OCI-M2 (cell line): Measurements from ENCODE around the gene DMXL1.
"Not testable (repeated sequence)": the region's sequence is repeated elsewhere in the genome, so short reads cannot be mapped to it uniquely, and the experiment has no call there.

Experiments used
- DNase-seq: peaks from one replicate; lab custom pipeline; 2025; ENCODE audit not compliant: unreplicated experiment; lab: John Stamatoyannopoulos, UW

DMXL1 gene

DNA sequence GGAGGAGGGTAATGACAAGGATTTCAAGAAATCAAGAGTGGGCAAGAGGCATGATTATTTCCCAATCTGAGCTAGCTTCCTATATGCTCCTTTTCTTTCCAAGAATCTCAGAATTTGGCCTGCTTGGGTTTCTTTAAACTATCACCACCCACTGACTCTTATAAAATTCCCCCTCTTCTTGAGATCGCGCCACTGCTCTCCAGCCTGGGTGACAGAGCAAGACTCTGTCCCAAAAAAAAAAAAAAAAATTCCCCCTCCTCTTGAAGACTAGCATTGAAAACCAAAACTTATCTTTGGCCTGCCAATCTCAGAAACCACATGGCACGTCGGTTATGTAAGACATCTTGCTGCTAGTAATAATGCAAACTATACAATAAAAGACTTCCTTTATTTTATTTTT, 3.4 kb upstream of the DMXL1 start:
- no peak for DNase-seq

DNA sequence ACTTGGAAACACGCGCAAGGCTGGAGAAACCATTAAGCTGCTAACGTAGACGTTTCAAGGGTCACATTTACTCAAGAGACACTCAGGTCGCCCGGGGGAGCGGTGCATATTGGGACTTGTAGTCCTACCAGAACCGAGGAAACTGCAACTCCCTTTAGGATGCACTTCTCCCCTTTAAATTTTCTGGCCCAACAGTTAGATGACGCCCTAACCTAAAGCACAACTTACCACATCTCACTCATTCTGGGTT, 384 bp upstream of the DMXL1 start:
- no peak for DNase-seq

DNA sequence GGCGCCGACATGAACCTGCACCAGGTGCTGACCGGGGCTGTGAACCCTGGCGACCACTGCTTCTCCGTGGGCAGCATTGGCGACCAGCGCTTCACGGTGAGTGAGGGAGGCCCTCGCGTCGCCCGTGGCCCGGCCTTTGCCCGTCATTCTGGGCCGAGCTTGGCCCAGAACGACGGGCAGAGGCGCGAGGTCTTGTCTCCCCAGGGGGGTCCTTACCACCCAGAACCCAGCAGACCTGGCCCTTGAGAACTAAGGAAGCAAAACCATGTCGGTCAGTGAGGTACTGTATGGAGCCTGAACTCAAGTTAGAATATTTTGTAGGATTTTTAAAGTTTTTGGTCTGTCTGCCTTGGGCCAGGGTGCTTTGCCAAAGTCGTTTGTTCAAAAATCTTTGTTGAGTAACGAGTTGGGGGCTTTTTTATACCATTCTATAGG, 691 bp downstream of the DMXL1 start:
- no peak for DNase-seq

DNA sequence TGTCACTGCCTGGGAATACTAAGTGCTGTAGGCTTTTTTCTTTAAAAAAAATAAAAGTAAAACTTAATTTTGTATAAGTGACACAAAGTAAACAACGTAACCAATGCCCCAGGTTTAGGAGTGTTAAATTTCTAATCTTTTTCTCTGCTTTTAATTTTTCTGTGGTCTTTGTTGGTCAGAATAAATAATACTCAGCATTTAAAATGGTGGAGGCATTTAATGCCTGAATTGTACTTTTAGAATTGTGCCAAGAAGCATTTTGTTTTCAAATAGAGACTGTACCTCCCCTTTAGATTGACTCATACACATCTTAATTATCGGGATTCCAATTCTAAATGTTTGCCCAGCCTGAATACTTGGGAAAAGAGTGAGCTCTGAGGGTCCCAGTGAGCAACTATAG, 1.6 kb downstream of the DMXL1 start:
- no peak for DNase-seq

DNA sequence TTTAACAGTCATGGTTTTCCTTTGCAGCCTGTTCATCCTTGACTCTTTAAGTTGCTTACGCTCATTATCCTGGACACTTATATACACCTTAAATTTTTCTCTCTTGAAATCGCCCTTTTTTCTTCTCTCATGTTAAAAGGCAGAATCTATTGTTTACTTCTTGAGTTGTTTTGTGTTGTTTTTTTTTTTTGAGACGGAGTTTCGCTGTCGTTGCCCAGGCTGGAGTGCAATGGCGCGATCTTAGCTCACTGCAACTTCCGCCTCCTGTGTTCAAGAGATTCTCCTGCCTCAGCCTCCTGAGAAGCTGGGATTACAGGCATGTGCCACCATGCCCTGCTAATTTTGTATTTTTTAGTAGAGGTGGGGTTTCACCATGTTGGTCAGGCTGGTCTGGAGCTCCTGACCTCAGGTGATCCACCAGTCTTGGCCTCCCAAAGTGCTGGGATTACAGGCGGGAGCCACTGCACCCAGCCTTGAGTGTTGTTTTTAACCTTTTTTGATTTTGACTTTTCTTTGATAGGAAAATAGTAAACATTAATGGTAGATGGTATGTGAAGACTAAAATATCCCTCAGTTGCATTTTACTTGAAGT, 3.0 kb downstream of the DMXL1 start:
- DNase-seq: not testable (repeated sequence)

DNA sequence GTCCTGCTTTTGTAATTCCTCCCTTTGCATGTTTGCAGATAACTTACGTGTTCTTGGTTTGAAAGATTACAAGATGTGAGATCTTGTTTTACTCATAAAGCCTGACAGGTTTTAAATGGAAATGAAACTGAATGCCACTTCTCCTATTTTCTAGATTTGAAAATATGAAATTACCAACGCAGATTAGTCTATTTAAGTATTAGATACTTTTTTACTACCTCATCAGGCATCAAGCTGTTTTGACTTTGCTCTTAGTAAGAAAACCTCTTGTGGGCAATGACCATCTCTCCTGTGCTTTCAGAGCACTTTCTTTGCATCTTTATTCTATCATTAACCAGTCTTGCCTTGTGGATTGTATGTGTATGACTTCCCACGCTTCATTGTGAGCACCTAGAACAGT, 3.5 kb downstream of the DMXL1 start:
- no peak for DNase-seq

DNA sequence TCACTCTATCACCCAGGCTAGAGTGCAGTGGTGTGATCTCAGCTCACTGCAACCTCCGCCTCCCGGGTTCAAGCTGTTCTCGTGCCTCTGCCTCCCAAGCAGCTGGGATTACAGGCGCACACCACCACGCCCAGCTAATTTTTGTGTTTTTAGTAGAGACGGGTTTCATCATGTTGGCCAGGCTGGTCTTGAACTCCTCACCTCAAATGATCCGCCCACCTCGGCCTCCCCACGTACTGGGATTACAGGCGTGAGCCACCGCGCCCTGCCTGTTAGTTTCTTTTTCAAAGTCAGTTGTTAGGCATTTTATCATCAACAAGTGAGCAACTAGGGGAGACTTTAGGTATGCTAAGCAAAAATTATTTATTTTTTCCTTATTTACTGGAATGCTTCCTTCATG, 4.4 kb downstream of the DMXL1 start:
- not testable (repeated sequence) for DNase-seq

DNA sequence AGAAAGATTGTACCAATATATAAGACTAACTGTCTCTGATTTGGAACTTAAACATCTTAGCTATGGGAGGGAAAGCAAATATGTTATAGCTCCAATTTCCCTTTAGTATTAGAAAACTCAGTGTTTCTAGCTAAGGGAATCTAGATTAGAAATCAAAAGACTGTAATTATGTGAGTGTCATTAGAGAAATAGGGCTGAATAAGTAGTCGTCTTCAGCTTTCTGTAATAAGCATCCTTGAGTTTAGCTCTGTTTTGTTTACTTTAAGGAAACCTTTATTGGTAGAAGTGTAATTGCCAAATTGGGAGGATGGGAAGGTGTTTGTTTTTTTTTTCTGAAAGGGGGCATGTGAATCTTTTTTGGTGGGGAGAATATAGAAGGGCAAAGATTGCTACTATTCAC, 5.2 kb downstream of the DMXL1 start:
- no peak for DNase-seq

DNA sequence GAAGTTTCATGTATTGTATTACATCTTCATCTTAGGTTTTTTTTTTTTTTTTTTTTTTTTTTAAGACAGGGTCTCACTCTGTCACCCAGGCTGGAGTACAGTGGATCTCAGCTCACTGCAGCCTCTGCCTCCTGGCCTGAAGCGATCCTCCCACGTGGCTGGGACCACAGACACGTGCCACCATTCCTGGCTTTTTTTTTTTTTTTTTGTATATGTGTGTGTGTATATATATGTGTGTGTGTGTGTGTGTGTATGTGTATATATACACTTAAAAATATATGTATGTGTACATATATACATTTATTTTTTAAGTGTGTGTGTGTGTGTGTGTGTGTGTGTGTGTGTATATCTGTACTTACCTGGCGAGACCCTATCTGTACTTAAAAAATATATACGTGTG, 6.6 kb downstream of the DMXL1 start:
- DNase-seq: no peak

DNA sequence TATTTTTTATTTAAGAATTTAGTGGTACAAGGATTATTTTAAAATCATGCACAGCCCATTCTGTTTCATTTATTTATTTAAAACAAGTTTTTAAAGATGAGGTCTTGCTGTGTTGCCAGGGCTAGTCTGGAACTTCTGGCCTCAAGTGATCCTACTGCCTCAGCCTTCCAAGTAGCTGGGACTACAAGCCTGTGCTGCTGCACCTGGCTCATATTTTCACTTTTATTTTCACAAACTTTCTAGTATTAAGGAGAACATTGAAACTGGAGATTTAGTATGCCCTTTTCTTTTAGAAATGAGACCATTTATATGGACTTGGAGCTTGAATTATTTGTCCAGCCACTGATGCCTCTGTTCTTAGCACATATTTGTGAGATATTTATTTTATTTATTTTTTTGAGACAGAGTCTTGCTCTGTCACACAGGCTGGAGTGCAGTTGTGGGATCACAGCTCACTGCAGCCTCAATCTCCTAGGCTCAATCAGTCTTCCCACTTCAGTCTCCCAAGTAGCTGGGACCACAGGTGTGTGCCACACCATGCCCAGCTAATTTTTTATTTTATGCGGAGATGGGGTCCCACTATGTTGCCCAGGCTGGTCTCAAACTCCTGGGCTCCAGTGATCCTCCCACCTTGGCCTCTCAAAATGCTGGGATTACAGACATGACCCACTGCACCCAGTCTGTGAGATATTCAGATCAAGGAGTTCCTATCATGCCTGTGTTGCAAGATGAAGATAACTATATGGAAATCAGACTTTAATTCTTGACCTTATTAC, 7.4 kb downstream of the DMXL1 start:
- DNase-seq: no peak

DNA sequence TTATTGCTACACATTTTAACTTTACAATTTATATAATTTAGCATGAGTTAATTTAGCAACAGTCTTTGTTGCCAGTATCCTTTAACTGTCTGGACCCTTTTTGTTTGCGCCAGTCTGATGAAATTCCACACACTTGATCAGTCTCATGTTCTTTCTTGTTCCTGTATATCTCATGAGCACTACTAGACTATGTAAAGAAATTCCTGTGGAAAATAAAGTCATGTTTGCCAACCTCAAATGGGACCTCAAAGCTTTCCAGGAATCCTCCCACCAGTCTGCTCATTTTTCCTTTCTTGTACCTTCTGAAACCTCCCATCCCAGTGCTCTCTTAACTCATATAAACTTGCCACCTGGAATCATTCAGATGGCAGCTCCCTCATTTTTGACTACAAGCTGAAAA, 8.0 kb downstream of the DMXL1 start:
- DNase-seq: no peak

DNA sequence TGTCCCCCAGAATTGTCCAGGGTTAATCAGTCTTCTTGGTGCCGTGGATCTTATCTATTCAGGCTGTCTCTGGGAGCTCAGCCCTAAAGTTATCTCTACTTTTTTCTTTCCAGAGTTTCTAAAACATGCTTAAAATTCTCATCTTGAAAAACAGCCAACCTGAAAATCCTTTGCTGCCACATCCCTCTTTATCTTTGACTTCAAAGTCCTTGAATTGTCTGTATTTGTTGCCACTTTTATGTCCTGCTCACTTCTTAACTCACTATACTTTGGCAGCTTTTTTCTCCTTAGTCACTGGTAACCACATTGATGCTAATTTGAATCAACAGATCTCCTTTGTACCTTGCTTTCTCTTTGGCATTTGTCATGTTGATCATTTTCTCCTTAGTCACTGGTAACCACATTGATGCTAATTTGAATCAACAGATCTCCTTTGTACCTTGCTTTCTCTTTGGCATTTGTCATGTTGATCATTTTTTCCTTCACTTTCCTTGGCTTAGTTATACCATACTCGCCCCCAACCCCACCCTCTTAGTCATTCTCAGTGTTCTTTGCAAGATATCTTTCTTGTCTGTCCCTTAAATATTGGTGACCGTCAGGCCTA, 8.5 kb downstream of the DMXL1 start:
- no peak for DNase-seq

DNA sequence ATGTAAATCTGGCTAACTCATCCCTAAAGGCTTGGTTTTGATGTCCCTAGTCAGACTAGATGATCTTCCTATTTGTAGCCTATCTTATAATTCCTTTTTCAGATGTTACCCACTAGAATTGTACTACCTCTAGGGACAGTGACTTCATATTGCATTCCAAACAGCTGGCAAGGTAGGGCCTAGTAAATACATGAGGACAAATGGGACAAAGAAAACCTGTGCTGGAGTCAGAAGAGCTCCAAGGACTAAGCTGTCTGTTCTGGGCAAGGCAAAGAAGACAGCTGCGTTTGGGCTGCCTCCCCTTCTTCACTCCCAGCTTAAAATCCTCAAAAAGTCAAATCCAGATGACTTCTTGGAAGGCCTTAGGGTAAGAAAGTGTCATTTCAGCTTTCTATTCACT, 10.0 kb downstream of the DMXL1 start:
- no peak for DNase-seq

DNA sequence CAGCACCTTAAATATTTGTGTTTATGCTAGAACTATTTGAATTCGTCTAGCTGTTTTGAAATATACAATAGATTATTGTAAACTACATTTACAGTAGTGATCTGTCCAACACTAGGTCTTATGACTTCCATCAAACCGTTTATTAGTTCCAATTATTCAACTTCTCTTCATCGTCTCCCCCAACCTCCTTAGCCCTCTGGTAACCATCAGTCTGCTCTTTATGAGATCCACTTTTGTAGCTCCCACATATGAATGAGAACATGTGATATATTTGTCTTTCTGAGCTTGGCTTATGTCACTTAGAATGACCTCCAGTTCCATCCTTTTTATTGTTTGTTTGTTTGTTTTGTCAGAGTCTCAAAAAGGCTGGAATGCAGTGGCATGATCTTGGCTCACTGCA, 11.8 kb downstream of the DMXL1 start:
- no peak for DNase-seq

DNA sequence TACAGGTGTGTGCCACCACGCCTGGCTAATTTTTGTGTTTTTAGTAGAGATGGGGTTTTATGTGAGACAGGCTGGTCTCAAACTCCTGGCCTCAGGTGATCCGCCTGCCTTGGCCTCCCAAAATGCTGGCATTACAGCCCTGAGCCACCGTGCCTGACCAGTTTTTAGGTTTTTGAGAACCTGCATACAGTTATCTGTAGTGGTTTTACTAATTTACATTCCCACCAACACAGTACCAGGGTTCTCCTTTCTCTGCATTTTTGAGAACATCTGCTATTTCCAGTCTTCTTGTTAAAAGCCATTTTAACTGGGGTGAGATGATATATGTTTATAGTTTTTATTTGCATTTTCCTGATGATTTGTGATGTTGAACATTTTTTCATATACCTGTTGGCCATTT, 12.8 kb downstream of the DMXL1 start:
- no peak for DNase-seq

DNA sequence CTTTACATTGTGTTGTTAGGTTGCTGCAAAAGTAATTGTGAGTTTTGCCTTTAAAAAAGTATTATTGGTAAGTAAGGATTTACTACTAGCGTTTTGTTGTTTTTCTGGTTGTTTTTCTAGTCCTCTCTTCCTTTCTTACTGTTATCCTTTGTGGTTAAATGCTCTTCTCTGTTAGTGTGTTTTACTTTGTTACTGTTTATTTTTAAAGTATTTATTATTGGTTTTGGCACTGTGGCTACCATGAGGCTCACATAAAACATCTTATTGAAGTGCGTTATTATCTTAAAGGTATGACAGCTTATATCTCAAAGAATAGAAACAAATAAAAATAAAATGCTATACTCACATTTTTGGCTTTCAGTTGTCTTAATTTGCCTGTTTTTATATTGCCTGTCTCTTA, 17.6 kb downstream of the DMXL1 start:
- DNase-seq: no peak

DNA sequence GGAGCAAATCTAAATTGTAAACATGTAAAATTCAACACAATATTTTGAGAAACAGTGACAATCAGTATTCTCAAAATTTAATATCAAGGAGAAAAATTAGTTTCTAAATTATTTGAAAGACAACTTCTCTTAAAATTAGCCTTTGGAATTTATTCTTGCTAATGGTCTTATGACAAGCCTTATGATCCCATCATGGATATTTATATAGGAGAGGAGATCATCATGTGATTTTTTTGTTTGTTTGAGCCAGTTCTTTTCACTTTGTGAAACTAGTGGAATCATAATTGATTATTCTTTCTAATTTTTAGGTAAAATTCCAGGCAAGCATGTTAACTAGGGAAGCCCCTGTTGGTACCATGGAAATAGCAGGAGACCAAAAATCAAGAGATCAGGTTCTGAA, 24.7 kb downstream of the DMXL1 start:
- DNase-seq: no peak

DNA sequence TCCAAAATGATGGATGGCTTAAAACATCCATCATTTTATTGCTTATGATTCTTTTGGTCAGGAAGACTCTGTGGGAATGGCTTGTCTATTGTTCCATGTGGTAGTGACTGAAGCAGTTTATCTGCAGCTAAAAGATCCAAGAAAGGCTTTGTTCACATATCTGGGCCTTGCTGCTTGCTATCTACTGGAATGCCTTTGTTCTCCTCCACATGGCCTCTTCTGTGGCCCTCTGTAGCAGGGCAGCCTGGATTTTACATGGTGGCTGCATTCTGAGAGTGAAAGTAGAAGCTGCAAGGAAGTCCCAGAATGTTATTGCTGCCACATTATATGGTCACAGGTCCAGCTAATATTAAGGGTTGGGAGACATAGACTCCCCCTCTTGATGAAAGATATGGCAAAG, 35.1 kb downstream of the DMXL1 start:
- no peak for DNase-seq

DNA sequence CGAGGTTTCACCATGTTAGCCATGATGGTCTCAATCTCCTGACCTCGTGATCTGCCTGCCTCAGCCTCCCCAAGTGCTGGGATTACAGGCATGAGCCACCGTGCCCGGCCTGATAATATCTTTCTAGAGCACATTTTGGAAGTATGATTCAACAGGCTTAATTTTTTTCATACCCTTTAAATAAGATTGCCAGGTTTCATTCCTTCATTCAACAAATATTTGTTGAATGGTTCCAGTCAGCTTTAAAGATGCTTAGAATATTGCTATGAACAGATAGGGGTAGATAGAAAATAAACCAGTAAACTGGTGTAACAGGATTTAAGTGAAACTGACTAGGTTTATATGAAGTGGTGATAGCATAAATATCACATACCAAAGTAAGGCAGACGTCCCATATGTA, 41.3 kb downstream of the DMXL1 start:
- no peak for DNase-seq

DNA sequence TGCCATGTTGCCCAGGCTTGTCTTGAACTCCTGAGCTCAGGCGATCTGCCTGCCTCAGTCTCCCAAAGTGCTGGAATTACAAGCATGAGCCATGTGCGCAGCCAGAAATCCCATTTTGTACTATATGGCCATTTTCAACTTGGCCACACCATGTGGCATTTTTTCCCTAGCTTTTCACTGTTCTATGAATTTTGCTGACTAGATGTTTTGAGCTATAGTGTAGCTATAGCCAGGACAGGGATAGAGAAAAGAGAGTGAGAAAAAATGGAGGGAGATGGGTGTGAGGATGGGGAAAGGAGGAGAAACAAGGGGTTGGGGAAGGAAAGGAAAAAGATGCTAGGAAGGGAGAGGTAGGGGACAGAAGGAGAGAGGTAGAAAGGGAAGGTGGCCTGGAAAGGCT, 46.4 kb downstream of the DMXL1 start:
- DNase-seq: no peak

DNA sequence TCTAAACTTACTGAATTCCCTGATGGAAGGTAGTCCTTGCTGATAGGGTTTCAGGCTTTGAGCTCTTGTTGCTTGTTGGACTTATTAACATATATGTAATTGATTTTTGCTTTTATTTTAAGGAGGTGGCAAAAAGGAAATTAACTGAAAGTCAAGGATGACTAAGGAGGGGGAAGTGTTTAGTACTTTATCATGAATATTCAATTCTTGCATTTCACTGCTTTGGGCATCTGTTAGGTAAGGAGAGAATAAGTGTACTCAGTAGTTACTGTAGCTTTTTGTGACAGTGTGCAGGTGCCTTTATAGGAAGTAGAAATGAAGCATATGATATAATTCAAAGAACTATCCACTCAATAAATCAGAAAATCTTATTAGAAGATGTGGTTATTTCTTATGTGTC, 47.1 kb downstream of the DMXL1 start:
- no peak for DNase-seq

DNA sequence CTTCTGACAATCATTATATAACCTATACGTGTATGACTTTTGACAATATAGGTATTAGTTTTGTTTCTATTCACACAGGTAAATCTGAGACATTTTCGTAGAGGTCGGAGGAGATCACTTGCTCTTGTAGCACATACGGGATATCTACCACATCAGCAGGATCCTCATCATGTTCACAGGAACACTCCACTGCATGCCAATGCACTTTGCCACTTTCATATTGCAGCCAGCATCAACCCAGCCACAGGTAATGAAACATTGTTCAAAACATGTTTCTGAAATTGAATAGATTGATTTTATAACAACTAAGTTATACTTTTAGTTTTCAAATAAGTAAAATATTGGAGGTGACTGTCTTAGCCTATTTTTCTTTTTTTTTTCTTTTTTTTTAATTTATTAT, 50.0 kb downstream of the DMXL1 start:
- DNase-seq: no peak

DNA sequence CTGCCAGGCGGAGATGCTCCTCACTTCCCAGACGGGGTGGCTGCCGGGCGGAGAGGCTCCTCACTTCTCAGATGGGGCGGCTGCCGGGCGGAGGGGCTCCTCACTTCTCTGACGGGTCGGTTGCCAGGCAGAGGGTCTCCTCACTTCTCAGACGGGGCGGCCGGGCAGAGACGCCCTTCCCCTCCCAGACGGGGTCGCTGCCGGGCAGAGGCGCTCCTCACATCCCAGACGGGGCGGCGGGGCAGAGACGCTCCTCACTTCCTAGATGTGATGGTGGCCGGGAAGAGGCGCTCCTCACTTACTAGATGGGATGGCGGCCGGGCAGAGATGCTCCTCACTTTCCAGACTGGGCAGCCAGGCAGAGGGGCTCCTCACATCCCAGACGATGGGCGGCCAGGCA, 51.6 kb downstream of the DMXL1 start:
- not testable (repeated sequence) for DNase-seq
